Measurements from ENCODE around the gene LIMD2.

Gene LIMD2

DNA sequence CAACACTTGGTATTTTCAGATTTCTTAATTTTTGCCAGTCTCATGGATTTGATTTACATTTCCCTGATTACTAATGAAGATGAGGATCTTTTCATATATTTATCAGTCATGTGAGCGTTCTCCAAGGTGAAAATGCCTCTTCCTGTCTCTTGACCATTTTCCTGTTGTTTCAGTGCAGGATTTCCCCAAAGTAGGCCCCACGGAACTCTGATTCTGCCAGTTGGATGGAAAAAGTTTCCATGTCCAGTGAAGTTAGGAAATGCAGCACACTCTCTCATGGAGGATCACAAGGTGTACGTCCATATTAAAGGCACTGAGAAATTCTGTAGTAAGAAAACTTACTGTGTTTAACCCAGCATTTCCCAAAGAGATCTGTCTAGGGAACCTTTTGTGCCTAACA is 16.5 kb upstream of the LIMD2 start:
- Histone ChIP-seq H3K36me3 (ENCODE audit: insufficient read depth, low read length) (peaks cover 12% of the 10 kb centered on the region), H3K9ac (ENCODE audit: insufficient read length) (no peak overlapping the region), H3K4me3 (no peak overlapping the region), H3K9me3 (ENCODE audit: low read depth, low read length) (no peaks in the 10 kb centered on the region), H3K27ac (no peak overlapping the region)
- no peak for DNase-seq (ENCODE audit: low read depth, low spot score)
- TF ChIP-seq FOXP2 (optimal IDR thresholded peaks at IDR 0.05; ENCODE audit: control extremely low read depth, extremely low read length, insufficient read depth) (no peak), EZH2 (IDR thresholded peaks at IDR 0.05) (no peak), POLR2AphosphoS5 (IDR thresholded peaks at IDR 0.05; ENCODE audit: borderline replicate concordance, low read depth, low read length) (no peak)

- Histone ChIP-seq H3K9me3 (ENCODE audit: low read depth, low read length) (no peaks in the 10 kb centered on the region), H3K9ac (ENCODE audit: insufficient read length) (no peak overlapping the region), H3K4me3 (no peak overlapping the region), H3K36me3 (ENCODE audit: insufficient read depth, low read length) (peaks cover 21% of the 10 kb centered on the region), H3K27ac (no peak overlapping the region)
- no peak for TF ChIP-seq FOXP2 (optimal IDR thresholded peaks at IDR 0.05; ENCODE audit: control extremely low read depth, extremely low read length, insufficient read depth)
- TF ChIP-seq POLR2AphosphoS5 (IDR thresholded peaks at IDR 0.05; ENCODE audit: borderline replicate concordance, low read depth, low read length) = no peak
- TF ChIP-seq EZH2 (IDR thresholded peaks at IDR 0.05) = no peak
- no peak for DNase-seq (ENCODE audit: low read depth, low spot score)
Observed at GRCh38 chr17:63714550-63715277, 14.8 kb upstream of the LIMD2 start.

- Histone ChIP-seq H3K36me3 (ENCODE audit: insufficient read depth, low read length) (peaks cover 23% of the 10 kb centered on the region; the same call in 1 of the 2 replicates), H3K9me3 (ENCODE audit: low read depth, low read length) (no peaks in the 10 kb centered on the region), H3K27ac (no peak overlapping the region), H3K4me3 (no peak overlapping the region), H3K9ac (ENCODE audit: insufficient read length) (no peak overlapping the region)
- no peak for TF ChIP-seq EZH2 (IDR thresholded peaks at IDR 0.05)
- no peak for TF ChIP-seq FOXP2 (optimal IDR thresholded peaks at IDR 0.05; ENCODE audit: control extremely low read depth, extremely low read length, insufficient read depth)
- TF ChIP-seq POLR2AphosphoS5 (IDR thresholded peaks at IDR 0.05; ENCODE audit: borderline replicate concordance, low read depth, low read length) = no peak
- no peak for DNase-seq (ENCODE audit: low read depth, low spot score)
Observed at GRCh38 chr17:63709110-63709509, 9.2 kb upstream of the LIMD2 start.

DNA sequence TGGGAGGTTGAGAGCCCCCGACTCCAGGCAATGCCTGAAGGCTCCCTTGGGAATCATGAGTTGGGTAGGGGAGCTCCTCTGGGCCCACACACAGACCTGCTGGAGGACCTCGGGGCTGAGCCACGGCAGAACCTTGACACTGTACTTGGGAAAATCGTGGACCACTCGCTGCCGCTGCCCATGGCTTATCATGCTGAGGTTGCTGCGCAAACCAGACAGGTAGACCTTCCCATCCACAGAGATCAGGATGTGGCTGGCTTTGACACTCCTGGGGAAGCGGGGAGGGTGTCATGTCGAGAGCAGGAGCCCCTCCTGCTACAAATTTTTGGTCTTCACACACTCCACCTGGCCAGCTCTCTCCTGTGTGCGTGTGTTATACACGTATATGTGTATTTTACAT is 7.2 kb upstream of the LIMD2 start:
- no peak overlapping the region for H3K27ac ChIP-seq
- peaks cover 20% of the 10 kb centered on the region; the same call in 1 of the 2 replicates for H3K36me3 ChIP-seq (ENCODE audit: insufficient read depth, low read length)
- H3K9me3 ChIP-seq (ENCODE audit: low read depth, low read length) = no peaks in the 10 kb centered on the region
- H3K4me3 ChIP-seq = no peak overlapping the region
- no peak for DNase-seq (ENCODE audit: low read depth, low spot score)
- TF ChIP-seq POLR2AphosphoS5 (IDR thresholded peaks at IDR 0.05; ENCODE audit: borderline replicate concordance, low read depth, low read length) (0 out of 2 replicates have a peak, but pooled peaks have one; percentile 13), EZH2 (IDR thresholded peaks at IDR 0.05) (no peak), FOXP2 (optimal IDR thresholded peaks at IDR 0.05; ENCODE audit: control extremely low read depth, extremely low read length, insufficient read depth) (no peak)
- H3K9ac ChIP-seq (ENCODE audit: insufficient read length) = no peak overlapping the region

DNA sequence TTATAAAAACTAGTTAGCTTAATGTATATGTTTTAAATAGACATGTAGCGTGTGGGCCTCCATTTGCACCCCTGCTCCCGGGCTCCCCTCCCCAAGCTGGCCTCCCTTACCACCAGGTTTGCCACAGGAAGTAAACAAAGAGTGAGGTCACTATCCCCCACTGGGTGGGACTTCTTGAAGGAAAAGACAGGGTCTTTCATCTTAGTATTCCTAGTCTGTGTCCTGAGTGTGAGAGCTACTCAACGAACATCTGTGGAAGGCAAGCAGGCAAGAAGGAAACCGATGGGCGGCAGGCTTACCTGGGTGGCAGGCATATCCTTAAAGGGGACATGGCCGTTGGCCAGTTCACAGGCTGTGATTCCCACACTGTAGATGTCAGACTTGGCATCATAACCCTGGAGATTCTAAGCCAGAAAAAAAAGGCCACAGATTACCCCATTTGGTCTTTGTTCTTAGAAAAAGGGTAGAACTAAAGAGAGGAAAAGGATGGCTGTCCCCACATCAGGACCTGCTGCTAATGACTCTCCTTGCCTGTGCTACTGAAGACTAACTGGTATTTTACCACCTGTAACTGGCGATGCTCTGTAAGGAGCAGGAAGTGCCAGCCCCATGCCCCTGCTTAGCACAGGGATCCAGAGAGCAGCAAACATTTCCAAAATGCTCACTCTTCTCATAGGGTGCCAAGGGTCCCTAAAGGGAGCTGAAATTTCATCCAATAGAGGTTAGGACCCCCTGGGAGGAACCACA is 6.6 kb upstream of the LIMD2 start:
- TF ChIP-seq POLR2AphosphoS5 (IDR thresholded peaks at IDR 0.05; ENCODE audit: borderline replicate concordance, low read depth, low read length) (no peak), EZH2 (IDR thresholded peaks at IDR 0.05) (no peak), FOXP2 (optimal IDR thresholded peaks at IDR 0.05; ENCODE audit: control extremely low read depth, extremely low read length, insufficient read depth) (no peak)
- Histone ChIP-seq H3K36me3 (ENCODE audit: insufficient read depth, low read length) (peaks cover 20% of the 10 kb centered on the region; the same call in 1 of the 2 replicates), H3K27ac (no peak overlapping the region)

GRCh38 chr17:63705657-63706056 is 5.7 kb upstream of the LIMD2 start:
- no peak for DNase-seq (ENCODE audit: low read depth, low spot score)

More for the DNA sequence above, 6.6 kb upstream of the LIMD2 start:
- DNase-seq (ENCODE audit: low read depth, low spot score) = no peak
- Histone ChIP-seq H3K9me3 (ENCODE audit: low read depth, low read length) (no peaks in the 10 kb centered on the region), H3K9ac (ENCODE audit: insufficient read length) (no peak overlapping the region), H3K4me3 (no peak overlapping the region)

DNA sequence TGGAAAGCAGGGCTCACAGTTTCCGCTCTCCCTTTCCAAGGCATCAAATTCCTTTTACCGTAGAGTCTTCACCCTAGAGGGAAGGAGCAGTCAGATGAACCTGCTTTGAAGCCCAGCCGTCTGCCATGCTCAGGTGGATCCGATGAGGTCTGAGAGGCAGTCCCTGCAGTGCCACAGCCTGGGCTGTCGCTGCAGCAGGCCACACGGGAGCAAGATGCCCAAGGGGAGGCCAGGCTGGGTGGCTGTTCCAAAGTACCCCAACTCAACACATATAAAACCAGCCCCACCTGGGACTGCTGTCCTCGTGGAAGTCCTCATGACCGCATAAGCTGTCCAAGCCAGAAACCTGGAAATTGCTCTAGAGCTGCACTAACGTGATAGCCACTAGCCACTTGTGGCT is 4.9 kb upstream of the LIMD2 start:
- TF ChIP-seq EZH2 (IDR thresholded peaks at IDR 0.05) (no peak), FOXP2 (optimal IDR thresholded peaks at IDR 0.05; ENCODE audit: control extremely low read depth, extremely low read length, insufficient read depth) (no peak), POLR2AphosphoS5 (IDR thresholded peaks at IDR 0.05; ENCODE audit: borderline replicate concordance, low read depth, low read length) (no peak)
- Histone ChIP-seq H3K9ac (ENCODE audit: insufficient read length) (no peak overlapping the region), H3K27ac (peak overlapping the region; percentile 31; the same call in 1 of the 2 replicates), H3K36me3 (ENCODE audit: insufficient read depth, low read length) (peaks cover 12% of the 10 kb centered on the region; the same call in 1 of the 2 replicates), H3K4me3 (no peak overlapping the region), H3K9me3 (ENCODE audit: low read depth, low read length) (no peaks in the 10 kb centered on the region)
- DNase-seq (ENCODE audit: low read depth, low spot score) = no peak

More at GRCh38 chr17:63705657-63706056, 5.7 kb upstream of the LIMD2 start:
- peaks cover 18% of the 10 kb centered on the region; the same call in 1 of the 2 replicates for H3K36me3 ChIP-seq (ENCODE audit: insufficient read depth, low read length)
- H3K9ac ChIP-seq (ENCODE audit: insufficient read length) = no peak overlapping the region
- TF ChIP-seq POLR2AphosphoS5 (IDR thresholded peaks at IDR 0.05; ENCODE audit: borderline replicate concordance, low read depth, low read length) = no peak
- no peak for TF ChIP-seq EZH2 (IDR thresholded peaks at IDR 0.05)
- TF ChIP-seq FOXP2 (optimal IDR thresholded peaks at IDR 0.05; ENCODE audit: control extremely low read depth, extremely low read length, insufficient read depth) = no peak
- H3K4me3 ChIP-seq = no peak overlapping the region
- H3K9me3 ChIP-seq (ENCODE audit: low read depth, low read length) = no peaks in the 10 kb centered on the region
- H3K27ac ChIP-seq = 0 out of 2 replicates have a peak overlapping the region, but pooled peaks have one; percentile 31

GRCh38 chr17:63704259-63704576 is 4.3 kb upstream of the LIMD2 start:
- DNase-seq (ENCODE audit: low read depth, low spot score) = no peak
- Histone ChIP-seq H3K27ac (no peak overlapping the region), H3K9me3 (ENCODE audit: low read depth, low read length) (no peaks in the 10 kb centered on the region), H3K36me3 (ENCODE audit: insufficient read depth, low read length) (peaks cover 6% of the 10 kb centered on the region; the same call in 1 of the 2 replicates), H3K9ac (ENCODE audit: insufficient read length) (no peak overlapping the region), H3K4me3 (no peak overlapping the region)
- TF ChIP-seq FOXP2 (optimal IDR thresholded peaks at IDR 0.05; ENCODE audit: control extremely low read depth, extremely low read length, insufficient read depth) = no peak
- peak; percentile 12; the same call in 1 of the 2 replicates for TF ChIP-seq POLR2AphosphoS5 (IDR thresholded peaks at IDR 0.05; ENCODE audit: borderline replicate concordance, low read depth, low read length)
- no peak for TF ChIP-seq EZH2 (IDR thresholded peaks at IDR 0.05)
